Endothelial cell of umbilical vein (primary cell): ENCODE data around the gene HLA-DPA1. TPM values are rescaled to one million over a fixed set of nuclear protein-coding genes. Genes with fewer than 3 reads are reported as not detected.

Experiments
- BruUV-seq: library from RNA; stranded (reverse); fragments of 400-500 nt; replicated peaks from 2 replicates; lab custom pipeline; 2021; lab: Mats Ljungman, UMichigan
- CTCF ChIA-PET: fragments of 300-600, 350-600 bp; sonication (Branson Sonifier 250); formaldehyde crosslinking; loops from one replicate; lab custom pipeline; 2021; ENCODE audit warnings: antibody characterized with exemption, inconsistent platforms; lab: Charles Lee
- POLR2A ChIA-PET: fragments of 300-600, 350-600 bp; sonication (Branson Sonifier 250); formaldehyde crosslinking; loops from one replicate; lab custom pipeline; 2021; ENCODE audit warnings: antibody characterized with exemption, inconsistent platforms; lab: Charles Lee
- DNase-seq: peaks from one replicate; pipeline ENCODE4 v3.0.0-alpha.2; 2011; ENCODE audit warnings: low read depth, low spot score
- FAIRE-seq: peaks from 2 replicates; lab custom pipeline; 2011; peaks lifted over from hg19 to GRCh38; lab: Jason Lieb, UNC
- H2AFZ ChIP-seq: 2 replicates; pipeline ENCODE4 v1.6.0; 2012; ENCODE audit warnings: low read depth, low read length, control low read depth, inconsistent platforms
- H3K27ac ChIP-seq: 2 replicates; pipeline ENCODE4 v1.5.1; 2011; ENCODE audit warnings: low read depth, mild to moderate bottlenecking, control low read depth, low read length, moderate library complexity; ENCODE audit not compliant: insufficient read depth
- H3K27me3 ChIP-seq, 2 experiments: 2 replicates each; pipeline versions ENCODE4 v1.6.0 to v1.6.1; 2011; ENCODE audit warnings: low read length in 2 of 2, mixed read lengths in 1 of 2; ENCODE audit not compliant: control insufficient read depth in 2 of 2, insufficient read depth in 2 of 2
- H3K36me3 ChIP-seq, 2 experiments: 2 replicates in 1 of 2; 3 replicates in 1 of 2; pipeline ENCODE4 v1.5.1; 2011; ENCODE audit warnings: low read length in 2 of 2, mild to moderate bottlenecking in 1 of 2, moderate library complexity in 1 of 2; ENCODE audit not compliant: control insufficient read depth in 2 of 2, insufficient read depth in 2 of 2; ENCODE audit errors: extremely low read depth in 1 of 2
- H3K4me1 ChIP-seq: 3 replicates; pipeline ENCODE4 v1.5.1; 2011; ENCODE audit warnings: mild to moderate bottlenecking, low read length; ENCODE audit not compliant: control insufficient read depth, insufficient read depth; ENCODE audit errors: extremely low read depth
- H3K4me2 ChIP-seq: 2 replicates; pipeline ENCODE4 v1.6.1; 2011; ENCODE audit warnings: low read length, control low read depth, mixed read lengths; ENCODE audit not compliant: insufficient read depth
- H3K4me3 ChIP-seq, 3 experiments: fragments of 200-600 bp in 1 of 3; sonication (generic), shearing (Covaris generic) in 1 of 3; replicated peaks in 1 of 3; 2 replicates each; pipeline ENCODE4 v1.5.1; 2011 to 2016; ENCODE audit warnings: control low read depth in 3 of 3, low read length in 3 of 3, mild to moderate bottlenecking in 2 of 3, inconsistent platforms in 1 of 3, low read depth in 1 of 3, moderate library complexity in 1 of 3; ENCODE audit not compliant: insufficient read depth in 1 of 3
- H3K79me2 ChIP-seq: 2 replicates; pipeline ENCODE4 v1.6.0; 2012; ENCODE audit warnings: low read length, inconsistent platforms; ENCODE audit not compliant: control insufficient read depth, insufficient read depth
- H3K9ac ChIP-seq: replicated peaks from 2 replicates; pipeline ENCODE3; 2011; ENCODE audit warnings: low read length, control low read depth; ENCODE audit not compliant: insufficient read depth; ENCODE audit errors: extremely low read depth
- H3K9me1 ChIP-seq: replicated peaks from 3 replicates; pipeline ENCODE4 v1.6.0; 2011; ENCODE audit warnings: mild to moderate bottlenecking, low read length; ENCODE audit not compliant: control insufficient read depth, insufficient read depth; ENCODE audit errors: extremely low read depth
- H3K9me3 ChIP-seq: replicated peaks from 2 replicates; pipeline ENCODE4 v1.5.1; 2012; ENCODE audit warnings: low read length, inconsistent platforms; ENCODE audit not compliant: control insufficient read depth, insufficient read depth
- H4K20me1 ChIP-seq: replicated peaks from 2 replicates; pipeline ENCODE3; 2011; ENCODE audit warnings: mild to moderate bottlenecking, low read length; ENCODE audit not compliant: control insufficient read depth, insufficient read depth; ENCODE audit errors: extremely low read depth
- CTCF ChIP-seq, 2 donors: IDR thresholded peaks; 1 replicate in 1 of 2; 2 replicates in 1 of 2; pipeline ENCODE4 v1.5.1; 2011; ENCODE audit warnings: low read length in 2 of 2, mild to moderate bottlenecking in 2 of 2, moderate library complexity in 2 of 2, control low read depth in 1 of 2, inconsistent platforms in 1 of 2, low read depth in 1 of 2; ENCODE audit not compliant: insufficient read depth in 1 of 2; ENCODE audit errors: extremely low read depth in 1 of 2
- EZH2 ChIP-seq: IDR thresholded peaks from 2 replicates; pipeline ENCODE4 v1.6.1; 2012; ENCODE audit warnings: borderline replicate concordance, low read depth, mild to moderate bottlenecking, moderate library complexity, low read length, inconsistent platforms; ENCODE audit not compliant: severe bottlenecking
- FOS ChIP-seq: IDR thresholded peaks from 2 replicates; pipeline ENCODE4 v1.6.1; 2011; ENCODE audit warnings: mild to moderate bottlenecking, low read length, moderate library complexity, borderline replicate concordance; ENCODE audit not compliant: insufficient read depth
- GATA2 ChIP-seq: IDR thresholded peaks from 2 replicates; pipeline ENCODE4 v1.7.0; 2011; ENCODE audit warnings: low read depth, mild to moderate bottlenecking, moderate library complexity, mixed read lengths, low read length; ENCODE audit not compliant: insufficient read length, insufficient read depth
- JUN ChIP-seq: IDR thresholded peaks from 2 replicates; pipeline ENCODE4 v1.6.1; 2011; ENCODE audit warnings: borderline replicate concordance, low read depth; ENCODE audit not compliant: insufficient read length, insufficient read depth
- MYC ChIP-seq: IDR thresholded peaks from one replicate; pipeline ENCODE4 v1.6.1; 2011; ENCODE audit warnings: mild to moderate bottlenecking, low read depth, low read length
- POLR2A ChIP-seq: IDR thresholded peaks from 2 replicates; pipeline ENCODE4 v1.6.1; 2012; ENCODE audit warnings: low read depth, mild to moderate bottlenecking, control low read depth, low read length
- POLR2AphosphoS5 ChIP-seq: IDR thresholded peaks from 2 replicates; pipeline ENCODE4 v1.6.1; 2012; ENCODE audit warnings: low read depth, mild to moderate bottlenecking, control low read depth, low read length, moderate library complexity; ENCODE audit not compliant: insufficient read depth
- dilution Hi-C: fragments of 300-500 bp; cut with MboI; formaldehyde crosslinking; loops from one replicate; pipeline ENCODE4 v1.15.0; 2019; ENCODE audit warnings: low sequenced_read_pairs; ENCODE audit not compliant: extremely low pct_ligation_motif_present
- intact Hi-C: fragments of 100-400 bp; cut with micrococcal nuclease; formaldehyde crosslinking; loops from one replicate; pipeline ENCODE4 v1.10.0; 2022
- polyA plus RNA-seq, 4 experiments: library from polyadenylated mRNA; depleted of rRNA in 3 of 4; stranded (reverse) in 3 of 4; unstranded in 1 of 4; fragments of >200 nt; gene quantifications; 2 replicates each; pipeline versions ENCODE4 v1.2.1 to v1.2.3, GENCODE V29; 2011 to 2012; ENCODE audit warnings: missing spikeins in 1 of 4
- total RNA-seq: library from RNA; stranded (reverse); gene quantifications from 2 replicates; pipeline ENCODE4 v1.2.3, GENCODE V29; 2021
- TF ChIP-seq, protein P1 (sequence below): IDR thresholded peaks from 2 replicates; pipeline ENCODE4 v1.6.1; 2011; ENCODE audit not compliant: insufficient read depth, insufficient read length

HLA-DPA1 gene
- total and polyA plus RNA-seq, 2 donors (not counting 3 experiments of a cell fraction or from before 2014, with no cell fraction given), result 23.2 TPM; not detected in 1

DNA sequence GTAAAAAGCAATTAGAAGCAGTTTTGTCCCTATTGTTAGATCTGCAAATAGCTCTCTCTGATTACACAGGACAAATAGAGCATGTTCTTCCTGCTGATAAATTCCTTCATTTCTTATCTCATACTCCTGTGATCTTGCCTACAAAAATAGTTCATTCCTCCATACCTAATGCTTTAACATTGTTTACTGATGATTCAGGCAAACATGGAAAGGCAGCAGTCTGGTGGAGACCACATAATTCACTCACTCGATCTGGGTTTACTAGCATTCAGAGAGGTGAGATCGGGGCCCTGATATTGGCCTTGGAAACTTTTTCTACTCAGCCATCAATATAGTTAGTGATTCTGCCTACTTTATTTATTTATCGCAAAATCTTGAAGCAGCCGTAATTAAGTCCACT lies 20.2 kb downstream of the HLA-DPA1 start:
- FAIRE-seq (peak; percentile 79), DNase-seq (no peak)
- no peaks in the 10 kb centered on the region for H3K36me3 ChIP-seq
- ChIA-PET POLR2A (no interaction called here), CTCF (interaction anchor here (1.0 to 1.1 kb wide), 2 partner anchors 17 to 68 kb away, joined by 3 read pairs; no protein-coding TSS in a partner anchor)
- H3K9me3 ChIP-seq, result no peaks in the 10 kb centered on the region
- TF ChIP-seq CTCF (IDR thresholded peaks at IDR 0.05; ENCODE audit: extremely low read depth in 1 of 2, insufficient read depth in 1 of 2, low read depth in 1 of 2, low read length in 2 of 2) (no peak), GATA2 (peak; percentile 70)
- no peak overlapping the region for H3K4me3 ChIP-seq
- H3K9me1 ChIP-seq, result no peaks in the 10 kb centered on the region
- intact Hi-C loops, result no loop called here
- no peaks in the 10 kb centered on the region for H4K20me1 ChIP-seq
- BruUV-seq, result no TSS peak
- no peak overlapping the region for H3K9ac ChIP-seq
- no peak overlapping the region for H2AFZ ChIP-seq
- no peaks in the 10 kb centered on the region for H3K79me2 ChIP-seq
- H3K27me3 ChIP-seq, result peaks cover 26 to 27% of the 10 kb centered on the region in 2 experiments
- no peaks in the 10 kb centered on the region for H3K4me1 ChIP-seq
- dilution Hi-C loops, result no loop called here
- peak overlapping the region; percentile 17 for H3K4me2 ChIP-seq
- H3K27ac ChIP-seq, result no peak overlapping the region

DNA sequence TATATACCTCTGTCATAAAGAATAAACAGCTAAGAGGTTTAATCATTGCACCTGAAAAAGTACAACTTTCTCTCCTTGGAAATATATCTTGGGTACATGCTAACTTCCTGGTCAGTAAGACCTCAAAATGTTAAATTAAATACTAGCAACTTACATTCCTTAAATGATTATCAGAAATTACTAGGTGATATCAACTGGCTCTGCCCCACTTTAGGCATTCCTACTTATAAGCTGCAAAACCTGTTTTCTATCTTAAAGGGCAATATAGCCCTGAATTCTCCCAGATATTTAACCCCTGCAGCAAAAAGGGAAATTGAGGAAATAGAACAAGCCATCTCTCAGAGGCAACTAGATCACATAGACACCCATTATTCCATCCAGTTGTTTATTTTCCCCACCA lies 20.8 kb downstream of the HLA-DPA1 start:
- dilution Hi-C loops (no loop called here), intact Hi-C loops (no loop called here)
- Histone ChIP-seq H3K27ac (no peak overlapping the region), H3K9ac (no peak overlapping the region), H3K9me3 (no peaks in the 10 kb centered on the region), H3K27me3 (peaks cover 25% of the 10 kb centered on the region in 2 experiments), H4K20me1 (no peaks in the 10 kb centered on the region), H3K9me1 (no peaks in the 10 kb centered on the region), H3K4me2 (no peak overlapping the region), H3K36me3 (no peaks in the 10 kb centered on the region), H3K79me2 (no peaks in the 10 kb centered on the region), H2AFZ (no peak overlapping the region), H3K4me3 (no peak overlapping the region), H3K4me1 (no peaks in the 10 kb centered on the region)
- DNase-seq, result no peak
- no peak for FAIRE-seq
- POLR2A ChIA-PET, result no interaction called here
- BruUV-seq, result no TSS peak
- no peak for TF ChIP-seq EZH2
- no peak for TF ChIP-seq JUN
- no peak for TF ChIP-seq POLR2AphosphoS5
- TF ChIP-seq, protein P1, sequence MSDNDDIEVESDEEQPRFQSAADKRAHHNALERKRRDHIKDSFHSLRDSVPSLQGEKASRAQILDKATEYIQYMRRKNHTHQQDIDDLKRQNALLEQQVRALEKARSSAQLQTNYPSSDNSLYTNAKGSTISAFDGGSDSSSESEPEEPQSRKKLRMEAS, result no peak
- no peak for TF ChIP-seq CTCF (IDR thresholded peaks at IDR 0.05; ENCODE audit: extremely low read depth in 1 of 2, insufficient read depth in 1 of 2, low read depth in 1 of 2, low read length in 2 of 2)
- no peak for TF ChIP-seq GATA2
- no peak for TF ChIP-seq MYC
- no peak for TF ChIP-seq POLR2A
- TF ChIP-seq FOS, result no peak
- CTCF ChIA-PET, result interaction anchor here (1.0 kb wide), 1 partner anchor 68 kb away, joined by 3 read pairs; no protein-coding TSS in a partner anchor
